Right lobe of liver (tissue), 6 donors: ENCODE results near the gene ANKRD29. TPM values are rescaled to one million over a fixed set of nuclear protein-coding genes. Genes with fewer than 3 reads are reported as not detected.

Experiments
- ATAC-seq, 4 donors: fragments of 200-7000 bp; cut with Tn5 transposase; one replicate each; pipeline ENCODE4 v1.9.1; 2020; ENCODE audit warnings: mild to moderate bottlenecking in 4 of 4, moderate library complexity in 4 of 4
- DNase-seq, 3 donors: peaks; one replicate each; pipeline ENCODE4 v3.0.0-alpha.2; 2020
- H3K27ac ChIP-seq, 3 donors: fragments of 200-600 bp; one replicate each; pipeline ENCODE4 v1.8.0; 2022
- H3K27me3 ChIP-seq, 2 donors: fragments of 200-600 bp; one replicate each; pipeline ENCODE4 v1.8.0; 2022
- H3K36me3 ChIP-seq, 4 donors: fragments of 200-600 bp; sonication (generic) in 1 of 4; one replicate each; pipeline versions ENCODE4 v1.5.1 to v1.8.0; 2017 to 2022; ENCODE audit warnings: control low read depth in 1 of 4
- H3K4me1 ChIP-seq, 4 donors: fragments of 200-600 bp; sonication (generic) in 1 of 4; one replicate each; pipeline versions ENCODE4 v1.5.1 to v1.8.0; 2017 to 2022; ENCODE audit warnings: control low read depth in 1 of 4
- H3K4me3 ChIP-seq, 3 donors: fragments of 200-600 bp; one replicate each; pipeline ENCODE4 v1.8.0; 2022
- H3K9me3 ChIP-seq, 4 donors: fragments of 200-600 bp; sonication (generic) in 1 of 4; one replicate each; pipeline versions ENCODE4 v1.5.1 to v1.8.0; 2017 to 2022; ENCODE audit warnings: control low read depth in 1 of 4
- POLR2A ChIP-seq: fragments of 450-650 bp; IDR thresholded peaks from one replicate; pipeline ENCODE4 v1.6.1; 2017; ENCODE audit warnings: antibody characterized with exemption, mild to moderate bottlenecking
- WGBS: methylation state at CpG from one replicate; pipeline ENCODE4 v1.1.6; 2018; ENCODE audit warnings: low coverage, low lambda C conversion rate; ENCODE audit not compliant: insufficient coverage; ENCODE audit errors: missing lambda C conversion rate; 5-methylcytosine and 5-hydroxymethylcytosine counted together
- intact Hi-C, 2 donors: fragments of 100-400 bp; cut with DNase I; formaldehyde crosslinking; loops; one replicate each; pipeline versions ENCODE4 v1.11.2 to v1.14.1; 2022
- total RNA-seq, 6 experiments: library from RNA; depleted of rRNA in 2 of 6; stranded (reverse); fragments of >200 nt in 2 of 6; fragmentation: NEBNext Ultra II Directional in 3 of 6; extraction: Animal tissue kit (Norgen Biotek cat#: 25700) in 3 of 6; gene quantifications; one replicate each; pipeline versions ENCODE4 v1.1.0 to v1.2.4, GENCODE V29; 2016 to 2023
- TF ChIP-seq, protein P1 (sequence below), 4 donors: fragments of 200-600 bp in 3 of 4; fragments of 450-650 bp in 1 of 4; IDR thresholded peaks; one replicate each; pipeline versions ENCODE4 v1.5.1 to v1.8.0; 2016 to 2022; ENCODE audit warnings: antibody characterized with exemption in 4 of 4, mild to moderate bottlenecking in 2 of 4
- donor health status: DM: no; HTN: yes; CAD: no.
- donor health status: DM: no; HTN: no; CAD: no.
- donor health status: DM: no; HTN: no; CAD: no.
- donor health status: DM: no; HTN: yes; CAD: no.
- donor health status: DM: no; HTN: yes; CAD: no.

The ANKRD29 gene
- total RNA-seq, 6 experiments from 2014 or later, result 0.39 to 4.8 (median 1.1) TPM

DNA sequence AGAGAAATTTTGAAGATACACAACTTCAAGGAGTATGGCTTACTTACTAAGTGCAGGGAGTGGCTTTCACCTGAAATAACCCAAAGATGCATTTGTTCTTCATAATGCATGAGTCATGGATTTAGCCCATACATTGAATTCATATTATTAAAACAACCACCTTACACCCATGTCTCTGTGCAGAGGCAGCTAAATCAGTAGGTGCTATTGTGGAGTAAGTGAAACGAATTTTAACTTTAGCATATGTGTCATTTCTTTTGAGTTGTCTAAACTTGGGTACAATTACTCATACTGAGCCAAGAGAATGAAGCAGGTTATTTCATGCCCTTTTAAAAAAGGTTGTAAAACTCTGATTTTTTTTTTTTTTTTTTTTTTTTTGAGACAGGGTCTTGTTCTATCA, 11.0 kb upstream of the ANKRD29 start:
- Histone ChIP-seq H3K4me3 (no peak overlapping the region), H3K27ac (no peak overlapping the region), H3K4me1 (no peaks in the 10 kb centered on the region), H3K36me3 (no peaks in the 10 kb centered on the region), H3K27me3 (no peaks in the 10 kb centered on the region), H3K9me3 (no peaks in the 10 kb centered on the region)
- WGBS, result 64% methylated on average over 1 of the region's 1 CpG
- ATAC-seq, result no peak
- intact Hi-C loops, result no loop called here
- no peak for DNase-seq
- no peak for TF ChIP-seq POLR2A
- TF ChIP-seq, protein P1, sequence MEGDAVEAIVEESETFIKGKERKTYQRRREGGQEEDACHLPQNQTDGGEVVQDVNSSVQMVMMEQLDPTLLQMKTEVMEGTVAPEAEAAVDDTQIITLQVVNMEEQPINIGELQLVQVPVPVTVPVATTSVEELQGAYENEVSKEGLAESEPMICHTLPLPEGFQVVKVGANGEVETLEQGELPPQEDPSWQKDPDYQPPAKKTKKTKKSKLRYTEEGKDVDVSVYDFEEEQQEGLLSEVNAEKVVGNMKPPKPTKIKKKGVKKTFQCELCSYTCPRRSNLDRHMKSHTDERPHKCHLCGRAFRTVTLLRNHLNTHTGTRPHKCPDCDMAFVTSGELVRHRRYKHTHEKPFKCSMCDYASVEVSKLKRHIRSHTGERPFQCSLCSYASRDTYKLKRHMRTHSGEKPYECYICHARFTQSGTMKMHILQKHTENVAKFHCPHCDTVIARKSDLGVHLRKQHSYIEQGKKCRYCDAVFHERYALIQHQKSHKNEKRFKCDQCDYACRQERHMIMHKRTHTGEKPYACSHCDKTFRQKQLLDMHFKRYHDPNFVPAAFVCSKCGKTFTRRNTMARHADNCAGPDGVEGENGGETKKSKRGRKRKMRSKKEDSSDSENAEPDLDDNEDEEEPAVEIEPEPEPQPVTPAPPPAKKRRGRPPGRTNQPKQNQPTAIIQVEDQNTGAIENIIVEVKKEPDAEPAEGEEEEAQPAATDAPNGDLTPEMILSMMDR (IDR thresholded peaks at IDR 0.05), result no peak

DNA sequence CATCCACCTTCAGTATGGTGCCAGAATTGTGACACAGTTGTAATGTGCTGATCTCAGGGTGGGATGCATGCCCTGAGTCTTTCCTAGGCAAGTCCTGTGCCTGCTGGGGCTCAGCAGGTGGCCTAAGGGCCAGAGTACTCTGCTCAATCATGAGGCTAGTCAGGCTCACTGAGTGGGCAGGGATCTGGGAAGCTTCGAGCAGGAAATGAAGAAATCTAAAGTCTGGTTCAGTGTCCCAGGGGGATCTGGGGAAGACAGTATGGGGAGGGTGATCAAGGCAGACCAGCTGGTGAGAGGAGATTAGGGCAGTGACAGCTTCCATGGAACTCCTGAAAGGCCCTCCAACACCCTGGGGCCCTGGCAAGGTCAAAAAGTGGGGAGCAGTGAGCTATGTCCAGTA, 8.9 kb upstream of the ANKRD29 start:
- TF ChIP-seq POLR2A, result no peak
- Histone ChIP-seq H3K27me3 (no peaks in the 10 kb centered on the region), H3K4me3 (no peak overlapping the region), H3K27ac (no peak overlapping the region), H3K36me3 (no peaks in the 10 kb centered on the region), H3K9me3 (no peaks in the 10 kb centered on the region), H3K4me1 (no peaks in the 10 kb centered on the region)
- ATAC-seq (no peak), DNase-seq (no peak)
- intact Hi-C loops, result no loop called here
- 100% methylated on average over 1 of the region's 1 CpG for WGBS

DNA sequence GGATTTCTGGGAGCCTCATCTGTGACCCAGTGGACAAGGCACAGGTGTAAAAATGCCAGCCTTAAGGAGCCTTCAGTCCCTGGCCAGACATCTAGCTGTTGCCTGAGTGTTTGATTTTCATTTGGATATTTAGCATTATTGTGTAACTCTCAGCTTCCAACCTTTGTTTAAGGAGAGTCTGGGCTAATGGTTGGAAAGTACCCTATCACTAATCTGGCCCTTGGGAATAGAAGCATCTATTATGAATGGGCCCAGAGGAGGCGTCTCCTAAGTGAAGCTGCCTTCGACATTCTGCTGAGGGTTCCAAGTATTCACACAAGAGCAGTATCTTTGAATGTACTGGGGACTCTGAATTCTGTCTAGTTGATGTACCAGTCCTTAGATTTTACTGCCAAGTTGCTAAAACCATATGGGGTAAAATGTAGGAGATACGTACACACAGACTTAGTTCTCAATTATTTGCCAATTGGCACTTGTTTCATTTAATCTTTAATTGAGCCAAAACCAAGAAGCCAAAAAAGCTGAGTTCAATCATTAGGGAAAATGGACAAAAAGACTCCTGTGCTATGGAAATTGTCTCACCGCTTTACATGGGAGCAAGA, 7.2 kb upstream of the ANKRD29 start:
- no peak for TF ChIP-seq POLR2A
- TF ChIP-seq, protein P1 (IDR thresholded peaks at IDR 0.05), result no peak
- no peak for ATAC-seq
- Histone ChIP-seq H3K27ac (no peak overlapping the region), H3K4me3 (no peak overlapping the region), H3K9me3 (no peaks in the 10 kb centered on the region), H3K27me3 (no peaks in the 10 kb centered on the region), H3K36me3 (no peaks in the 10 kb centered on the region), H3K4me1 (no peaks in the 10 kb centered on the region)
- 90% methylated on average over 4 of the region's 4 CpGs for WGBS
- no peak for DNase-seq
- intact Hi-C loops, result no loop called here

DNA sequence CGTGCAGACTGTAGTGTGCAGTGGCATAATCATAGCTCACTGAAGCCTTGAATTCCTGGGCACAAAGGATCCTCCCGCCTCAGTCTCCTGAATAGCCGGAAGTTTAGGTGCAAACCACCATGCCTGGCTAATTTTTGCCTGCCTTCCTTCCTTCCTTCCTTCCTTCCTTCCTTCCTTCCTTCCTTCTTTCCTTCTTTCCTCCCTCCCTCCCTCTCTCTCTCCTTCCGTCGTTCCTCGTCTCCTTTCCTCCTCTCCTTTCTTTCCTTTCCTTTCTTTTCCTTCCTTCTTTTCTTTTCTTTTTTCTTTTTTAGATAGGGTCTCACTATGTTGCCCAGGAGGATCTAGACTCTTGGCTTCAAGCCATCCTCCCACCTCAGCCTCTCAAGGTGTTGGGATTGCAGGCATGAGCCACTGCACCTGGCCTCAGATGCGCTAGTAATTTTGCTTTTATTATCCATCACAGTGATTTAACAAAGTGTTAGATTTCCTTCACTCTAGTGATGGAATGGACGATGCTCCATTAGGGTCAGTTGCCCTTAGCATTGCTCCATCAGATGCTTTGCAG, 6.6 kb upstream of the ANKRD29 start:
- Histone ChIP-seq H3K27me3 (no peaks in the 10 kb centered on the region), H3K36me3 (no peaks in the 10 kb centered on the region), H3K4me1 (no peaks in the 10 kb centered on the region), H3K27ac (no peak overlapping the region), H3K9me3 (no peaks in the 10 kb centered on the region), H3K4me3 (no peak overlapping the region)
- intact Hi-C loops, result no loop called here
- 67% methylated on average over 7 of the region's 8 CpGs for WGBS
- no peak for TF ChIP-seq POLR2A
- ATAC-seq (no peak), DNase-seq (no peak)

DNA sequence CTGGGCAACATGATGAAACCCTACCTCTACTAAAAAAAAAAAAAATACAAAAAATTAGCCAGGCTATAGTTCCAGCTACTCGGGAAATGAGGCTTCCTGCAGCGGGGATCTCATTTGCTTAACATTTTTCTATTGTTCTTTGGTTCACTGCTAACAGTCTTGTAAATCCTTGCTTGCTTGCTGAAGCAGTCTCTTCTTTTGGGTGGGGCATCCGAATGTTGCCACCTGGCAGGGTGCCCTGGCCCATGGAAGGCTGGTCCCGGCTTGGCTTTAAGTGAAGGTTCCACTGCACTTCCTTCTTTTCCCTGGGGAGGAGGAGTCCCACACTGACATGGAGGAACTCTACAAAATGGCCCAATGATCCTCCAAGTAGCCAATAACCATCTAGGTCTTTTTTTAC, 6.0 kb upstream of the ANKRD29 start:
- no peak overlapping the region for H3K4me3 ChIP-seq

More for the DNA sequence above, 6.0 kb upstream of the ANKRD29 start:
- WGBS, result 36% methylated on average over 4 of the region's 4 CpGs
- no peaks in the 10 kb centered on the region for H3K4me1 ChIP-seq
- ATAC-seq (no peak), DNase-seq (no peak)
- no peaks in the 10 kb centered on the region for H3K27me3 ChIP-seq
- TF ChIP-seq, protein P1 (IDR thresholded peaks at IDR 0.05), result no peak
- no peak overlapping the region for H3K27ac ChIP-seq
- no peaks in the 10 kb centered on the region for H3K36me3 ChIP-seq
- H3K9me3 ChIP-seq, result no peaks in the 10 kb centered on the region
- intact Hi-C loops, result no loop called here
